HG03469 (cell line): ENCODE results near the gene TANK.

Experiments
- ATAC-seq: cut with Tn5 transposase; IDR thresholded peaks from one replicate; pipeline ENCODE4 v1.9.1; 2021; ENCODE audit warnings: mild to moderate bottlenecking, moderate library complexity, moderate number of reproducible peaks; ENCODE audit not compliant: unreplicated experiment

Gene TANK

DNA sequence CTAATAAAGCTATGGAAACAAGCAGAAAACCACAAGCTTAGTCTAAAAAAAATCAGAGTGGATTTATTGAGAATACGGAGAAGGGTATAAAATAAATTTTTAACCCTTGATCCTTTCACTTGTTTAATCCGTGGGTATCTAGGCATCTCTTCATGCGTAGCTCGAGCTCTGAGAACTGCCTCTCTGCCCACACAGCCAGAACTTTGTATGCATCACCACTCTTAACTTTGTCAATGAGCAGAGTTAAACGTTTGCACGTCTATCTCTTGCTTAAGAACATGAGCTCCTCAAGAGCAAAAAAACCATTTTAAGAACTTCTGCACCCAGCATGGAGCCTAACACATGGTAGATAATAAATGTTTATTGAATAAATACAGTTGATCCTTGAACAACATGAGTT, 26.9 kb upstream of the TANK start:
- ATAC-seq, result no peak

DNA sequence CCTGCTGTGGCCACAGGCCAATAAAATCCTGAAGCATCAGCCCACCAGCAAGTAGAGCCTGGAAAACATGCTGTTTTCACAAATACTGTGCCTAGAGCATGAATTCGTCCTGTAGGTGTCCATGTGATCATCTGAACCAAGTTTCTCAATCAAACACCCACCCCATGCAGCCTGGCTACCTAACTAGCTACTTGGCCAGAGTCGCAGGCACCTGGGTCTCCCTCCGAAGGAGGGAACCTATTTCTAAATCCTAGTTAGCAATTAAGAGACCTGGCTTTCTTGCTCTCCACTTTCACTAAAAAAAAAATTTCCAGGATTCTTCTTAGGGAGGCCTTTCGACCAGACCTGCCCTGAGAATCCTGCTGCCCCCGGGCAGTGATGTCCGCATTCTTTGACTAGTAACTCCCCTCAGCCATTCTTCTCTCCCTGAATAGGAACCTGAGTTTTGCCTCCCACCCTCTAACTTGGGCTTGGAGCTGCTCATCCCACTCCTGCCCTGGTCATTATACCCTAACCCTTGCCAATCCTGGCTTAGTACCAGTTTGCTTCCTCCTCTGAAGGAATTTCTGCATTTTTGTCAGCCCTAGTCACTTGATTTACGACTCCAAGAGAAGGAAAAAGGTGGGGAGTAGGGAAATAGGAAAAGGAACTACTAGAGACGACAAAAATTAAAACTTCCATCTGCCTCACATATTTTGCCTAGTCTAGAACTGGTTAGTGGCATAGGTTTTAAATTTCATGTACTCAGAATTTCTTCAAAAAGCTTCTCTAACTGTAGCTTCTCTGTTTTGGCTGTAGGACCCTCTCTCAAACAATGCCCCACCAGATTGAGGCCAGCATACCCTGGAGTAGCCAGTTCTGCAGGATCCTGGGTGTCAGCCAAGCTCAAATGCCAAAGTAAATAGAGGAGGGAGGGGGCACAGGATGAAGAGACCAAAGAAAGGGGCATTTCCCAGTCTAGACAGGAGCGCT, 25.4 kb upstream of the TANK start:
- ATAC-seq, result no peak

DNA sequence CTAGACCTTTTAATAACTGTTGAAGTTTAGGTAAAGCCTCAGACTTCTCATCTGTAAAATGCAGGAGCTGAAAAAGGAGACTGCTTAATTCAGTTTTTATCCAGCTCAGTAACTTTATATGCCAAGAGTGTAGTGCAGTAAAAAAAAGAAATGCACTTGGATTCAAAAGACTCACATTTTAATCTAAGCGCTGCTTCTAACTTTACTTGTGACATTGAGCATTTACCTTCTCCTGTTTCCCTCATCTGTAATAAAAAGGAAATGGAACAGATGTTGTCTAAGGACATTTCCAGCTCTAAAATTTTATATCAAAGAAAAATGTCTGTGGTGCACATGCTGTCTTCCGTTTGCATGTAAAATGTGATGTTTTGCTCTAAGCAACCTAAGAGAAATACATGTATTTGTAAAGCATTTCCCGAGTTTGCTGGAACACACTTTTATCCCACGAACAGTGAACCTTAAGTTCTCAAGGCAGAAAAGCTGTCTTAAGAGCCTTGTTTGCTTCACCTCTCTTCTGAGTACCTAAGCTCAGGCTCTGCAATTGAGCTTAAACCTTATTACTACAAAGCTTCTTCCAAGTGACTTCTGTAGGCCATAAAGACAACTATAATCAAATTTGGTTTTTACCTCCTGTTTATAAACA, 24.2 kb upstream of the TANK start:
- ATAC-seq, result no peak

- ATAC-seq, result peak; percentile 70
Observed at GRCh38 chr2:161136696-161137324, 23.4 kb upstream of the TANK start.

DNA sequence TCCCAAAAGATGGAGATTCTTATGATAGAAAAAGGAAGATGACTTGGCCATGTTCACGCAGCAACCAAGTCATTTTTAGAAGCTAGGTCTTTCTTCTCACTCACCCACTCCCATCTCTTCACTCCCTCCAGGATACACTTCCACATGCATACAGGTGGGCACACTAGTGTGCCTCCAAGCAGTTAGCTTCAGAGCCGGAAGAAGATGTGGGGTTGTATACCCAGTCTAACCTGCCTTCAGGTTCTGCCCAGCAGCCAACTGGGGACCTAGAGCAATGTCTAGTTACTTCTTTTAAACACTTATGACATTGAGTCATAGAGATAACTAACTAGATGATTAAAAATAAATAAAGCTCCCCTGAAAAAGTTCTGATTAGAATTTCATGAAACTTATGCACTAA, 21.8 kb upstream of the TANK start:
- no peak for ATAC-seq

- ATAC-seq, result peak; percentile 24
Observed at GRCh38 chr2:161139098-161139987, 20.9 kb upstream of the TANK start.

DNA sequence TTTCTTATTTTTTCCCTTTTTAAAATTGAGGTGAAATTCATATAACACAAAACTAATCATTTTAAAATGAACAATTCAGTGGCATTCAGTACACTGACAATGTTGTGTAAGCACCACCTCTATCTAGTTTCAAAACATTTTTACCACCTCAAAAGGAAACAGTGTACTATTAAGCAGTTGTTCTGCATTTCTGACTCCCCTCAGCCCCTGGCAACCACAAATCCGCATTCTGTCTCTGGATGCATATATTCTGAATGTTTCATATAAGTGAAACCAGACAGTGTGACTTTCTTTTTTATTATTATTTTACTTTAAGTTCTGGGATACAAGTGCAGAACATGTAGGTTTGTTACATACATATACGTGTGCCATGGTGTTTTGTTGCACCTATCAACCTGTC, 19.2 kb upstream of the TANK start:
- peak; percentile 37 for ATAC-seq

DNA sequence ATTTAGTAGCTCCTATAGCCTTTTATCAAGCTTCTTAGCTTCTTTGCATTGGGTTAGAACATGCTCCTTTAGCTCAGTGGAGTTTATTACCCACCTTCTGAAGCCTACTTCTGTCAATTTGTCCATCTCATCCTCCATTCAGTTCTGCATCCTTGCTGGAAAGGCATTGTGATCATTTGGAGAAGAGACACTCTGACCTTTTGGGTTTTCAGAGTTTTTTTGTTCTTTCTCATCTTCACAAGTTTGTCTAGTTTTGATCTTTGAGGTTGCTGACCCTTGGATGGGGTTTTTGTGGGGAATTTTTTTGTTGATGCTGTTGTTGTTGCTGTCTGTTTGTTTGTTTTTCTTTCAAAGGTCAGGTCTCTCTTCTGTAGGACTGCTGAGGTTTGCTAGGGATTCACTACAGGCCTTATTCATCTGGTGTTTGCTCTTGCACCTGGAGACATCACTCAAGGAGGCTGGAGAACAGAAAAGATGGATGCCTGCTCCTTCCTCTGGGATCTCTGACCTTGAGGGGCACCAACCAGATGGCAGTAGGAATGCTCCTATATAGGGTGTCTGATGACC, 13.9 kb upstream of the TANK start:
- no peak for ATAC-seq

DNA sequence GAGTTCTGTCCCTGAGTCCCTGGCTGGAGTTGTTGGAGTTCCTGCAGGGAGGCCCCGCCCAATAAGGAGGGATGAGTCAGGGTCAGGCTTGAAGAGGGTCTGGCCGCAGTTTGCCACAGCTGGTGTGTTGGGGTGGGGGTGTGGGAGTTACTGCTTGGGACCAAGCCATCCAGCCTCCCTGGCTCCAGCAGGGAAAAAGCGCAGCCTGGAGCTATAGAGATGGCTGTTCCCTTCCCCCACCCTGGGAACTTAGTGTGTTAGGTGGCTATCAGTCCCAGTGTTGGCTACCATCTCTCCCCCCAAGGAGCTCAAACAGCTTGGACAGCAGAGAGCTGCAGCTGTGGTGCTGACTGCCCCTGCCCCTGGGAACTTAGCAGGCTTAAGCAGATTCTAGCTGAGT, 13.2 kb upstream of the TANK start:
- ATAC-seq, result no peak

- ATAC-seq, result peak; percentile 41
Observed at GRCh38 chr2:161147856-161148255, 12.4 kb upstream of the TANK start.

DNA sequence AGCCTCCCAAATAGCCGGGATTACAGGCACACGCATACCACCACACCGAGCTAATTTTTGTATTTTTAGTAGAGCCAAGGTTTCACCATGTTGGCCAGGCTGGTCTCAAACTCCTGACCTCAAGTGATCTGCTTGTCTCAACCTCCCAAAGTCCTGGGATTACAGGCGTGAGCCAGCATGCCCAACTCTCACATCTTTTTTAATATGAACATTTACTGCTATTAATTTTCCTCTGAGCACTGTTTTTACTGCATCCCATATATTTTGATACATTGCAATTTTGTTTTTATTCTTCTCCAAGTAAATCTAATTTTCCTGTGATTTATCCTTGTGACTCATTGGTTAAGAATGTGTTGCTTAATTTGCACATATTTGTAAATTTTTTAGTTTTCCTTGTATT, 9.5 kb upstream of the TANK start:
- ATAC-seq, result no peak

DNA sequence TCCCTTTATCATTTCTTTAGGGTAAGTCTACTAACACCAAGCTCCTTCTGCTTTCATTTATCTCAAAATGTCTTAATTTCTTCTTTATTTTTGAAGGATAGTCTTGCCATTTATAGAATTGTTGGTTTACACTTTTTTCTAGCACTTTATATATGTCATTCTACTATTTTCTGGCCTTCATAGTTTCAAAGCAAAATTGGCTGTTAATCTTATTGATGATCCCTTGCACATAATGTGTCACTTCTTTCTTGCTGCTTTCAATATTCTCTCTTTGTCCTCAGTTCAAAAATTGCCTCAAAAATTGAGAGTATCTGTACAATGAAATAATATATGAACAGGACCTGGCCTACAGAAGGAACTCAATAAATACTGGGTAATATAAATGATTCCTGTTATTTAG, 7.9 kb upstream of the TANK start:
- ATAC-seq, result no peak

DNA sequence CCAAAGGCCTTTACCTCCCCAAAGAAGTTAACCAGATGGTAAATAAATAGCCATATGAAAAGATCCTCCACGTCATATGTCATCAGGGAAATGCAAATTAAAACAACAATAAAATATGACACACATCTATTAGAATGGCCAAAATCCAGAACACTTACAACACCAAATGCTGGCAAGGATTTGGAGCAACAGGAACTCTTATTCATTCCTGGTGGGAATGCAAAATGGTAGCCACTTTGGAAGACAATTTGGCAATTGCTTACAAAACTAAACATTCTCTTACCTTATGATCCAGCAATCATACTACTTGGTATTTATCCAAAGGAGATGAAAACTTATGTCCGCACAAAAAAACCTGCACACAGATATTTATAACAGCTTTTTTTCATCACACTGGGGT, 1.3 kb upstream of the TANK start:
- no peak for ATAC-seq

DNA sequence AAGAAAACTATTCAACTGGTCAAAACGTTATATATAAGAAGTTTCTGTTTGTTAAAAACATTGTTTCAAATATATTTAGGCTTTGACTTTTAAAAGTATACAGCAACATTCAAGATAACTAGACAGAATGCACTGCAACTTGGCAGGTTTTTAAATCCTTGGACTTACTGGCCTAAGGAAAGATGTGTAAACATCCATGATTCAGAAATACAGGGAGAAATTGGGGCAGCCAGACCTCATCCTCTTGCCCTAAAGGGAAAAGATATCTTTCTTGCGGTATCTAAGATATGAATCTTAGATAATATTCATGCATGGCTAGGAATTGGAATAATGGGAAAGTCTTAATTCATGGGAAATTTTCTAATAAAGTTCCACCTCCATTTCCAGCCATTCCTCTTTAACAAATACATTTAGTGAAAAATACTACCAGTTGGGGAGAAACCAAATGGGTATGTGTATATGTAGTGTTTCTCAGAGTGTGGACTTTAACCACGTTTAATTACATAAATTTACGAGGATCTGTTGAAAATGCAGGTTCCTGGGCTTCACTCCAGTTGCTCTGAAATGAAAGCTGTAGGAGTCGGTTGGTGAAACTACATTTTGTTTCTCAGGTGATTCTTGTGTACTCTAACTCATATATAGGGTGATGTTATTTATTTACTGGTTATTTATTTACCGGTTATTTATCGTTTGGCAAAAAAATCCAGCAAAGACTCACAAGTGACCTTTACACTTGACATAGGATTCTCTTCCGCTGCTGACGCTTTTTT, 587 bp upstream of the TANK start:
- peak; percentile 3 for ATAC-seq

DNA sequence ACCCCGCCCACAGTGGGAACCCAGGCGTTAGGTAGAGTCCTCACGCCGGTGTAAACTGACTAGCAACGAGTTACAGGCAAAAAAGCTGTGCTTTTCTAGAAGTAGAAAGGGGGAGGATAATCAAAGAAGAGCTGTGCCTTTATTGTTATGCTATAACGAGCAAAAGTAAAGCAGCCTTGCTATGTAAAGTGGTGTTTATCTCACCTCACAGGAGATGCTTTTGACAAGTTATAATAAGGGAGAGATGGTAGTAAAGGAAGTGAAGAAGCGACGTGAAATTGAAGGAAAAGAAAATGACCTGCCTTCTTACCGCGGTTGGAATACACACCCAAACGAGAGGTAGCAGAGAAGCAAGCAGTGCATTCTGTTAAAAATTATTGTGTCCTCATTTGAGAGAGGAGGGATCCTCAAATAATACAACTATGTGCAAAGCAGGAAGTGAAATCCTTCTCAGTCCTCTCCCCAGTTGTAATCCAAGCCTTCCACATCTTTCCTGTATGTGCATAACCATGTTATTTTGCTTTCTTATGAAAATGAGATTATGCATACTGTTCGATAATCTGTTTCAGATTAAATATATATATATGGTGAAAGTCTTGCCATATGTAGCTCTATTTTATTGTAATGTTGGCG, 962 bp downstream of the TANK start:
- no peak for ATAC-seq

DNA sequence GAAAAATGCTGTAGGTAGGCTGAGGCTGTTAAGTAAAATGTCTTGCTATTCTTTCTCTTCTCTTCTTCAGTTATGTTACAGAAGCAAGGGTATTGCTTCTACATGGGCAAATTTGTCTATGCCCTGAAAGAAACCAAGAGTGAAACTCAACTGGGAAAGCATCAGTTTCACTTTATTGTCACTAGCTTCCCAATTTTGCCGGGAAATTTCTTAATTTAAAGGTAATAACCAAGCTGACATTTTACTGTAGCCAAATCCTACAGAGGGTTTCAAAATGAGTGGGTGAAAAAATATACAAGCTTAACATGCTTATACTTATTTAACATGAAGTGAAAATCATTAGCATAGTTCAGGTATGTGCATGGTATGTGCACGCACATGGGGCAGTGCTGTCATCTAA, 3.2 kb downstream of the TANK start:
- no peak for ATAC-seq

GRCh38 chr2:161164161-161164560, 3.9 kb downstream of the TANK start:
- no peak for ATAC-seq

GRCh38 chr2:161165266-161165665, 5.0 kb downstream of the TANK start:
- no peak for ATAC-seq

DNA sequence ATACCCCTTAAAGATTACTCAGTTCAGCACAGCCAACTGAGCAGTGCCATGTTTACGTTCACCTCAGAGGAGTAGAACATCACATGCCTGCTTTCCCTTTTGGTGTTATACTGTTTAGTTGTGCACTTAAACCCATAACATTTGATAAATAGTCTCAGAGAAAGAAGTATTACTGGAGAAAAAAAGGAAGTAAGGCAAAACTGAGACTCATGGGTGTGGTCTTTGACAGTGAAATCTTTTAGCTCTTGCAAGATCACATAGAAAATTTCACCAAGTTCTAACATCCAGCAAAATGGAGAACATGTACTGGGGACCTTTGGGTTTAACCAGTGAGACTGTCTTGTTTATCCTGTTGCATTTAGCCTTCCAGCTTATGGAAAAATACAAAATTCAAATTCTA, 5.6 kb downstream of the TANK start:
- ATAC-seq, result no peak
